Prostate gland (tissue), 2 donors: ENCODE data around the gene PLEKHH2.

Experiments used
- POLR2A ChIP-seq: fragments of 450-650 bp; IDR thresholded peaks from one replicate; pipeline ENCODE4 v1.6.1; 2016; ENCODE audit warnings: antibody characterized with exemption, mild to moderate bottlenecking
- TF ChIP-seq, protein P1 (sequence below), 4 experiments: fragments of 200-600 bp in 2 of 4; fragments of 450-650 bp in 2 of 4; sonication (generic) in 2 of 4; IDR thresholded peaks; 1 replicate in 3 of 4; 2 replicates in 1 of 4; pipeline ENCODE4 v1.5.1; 2016 to 2019; ENCODE audit warnings: antibody characterized with exemption in 4 of 4, mild to moderate bottlenecking in 2 of 4, moderate library complexity in 2 of 4

DNA sequence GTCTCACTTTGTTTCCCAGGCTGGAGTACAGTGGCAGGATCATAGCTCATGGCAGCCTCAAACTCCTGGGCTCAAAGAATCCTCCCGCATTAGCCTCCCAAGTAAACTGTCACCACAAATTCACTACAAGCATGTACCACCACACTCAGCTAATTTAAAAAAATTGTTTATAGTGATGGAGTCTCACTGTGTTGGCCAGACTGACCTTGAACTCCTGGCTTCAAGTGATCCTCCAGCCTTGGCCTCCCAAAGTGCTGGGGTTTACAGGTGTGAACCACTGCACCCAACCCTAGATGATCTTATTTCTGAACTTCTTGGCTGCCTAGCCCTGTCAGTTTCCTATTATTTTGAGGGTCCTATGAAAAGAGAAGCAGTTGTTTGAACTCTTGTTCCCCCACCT lies 151.6 kb downstream of the PLEKHH2 start:
- no peak for TF ChIP-seq POLR2A
- TF ChIP-seq, protein P1, sequence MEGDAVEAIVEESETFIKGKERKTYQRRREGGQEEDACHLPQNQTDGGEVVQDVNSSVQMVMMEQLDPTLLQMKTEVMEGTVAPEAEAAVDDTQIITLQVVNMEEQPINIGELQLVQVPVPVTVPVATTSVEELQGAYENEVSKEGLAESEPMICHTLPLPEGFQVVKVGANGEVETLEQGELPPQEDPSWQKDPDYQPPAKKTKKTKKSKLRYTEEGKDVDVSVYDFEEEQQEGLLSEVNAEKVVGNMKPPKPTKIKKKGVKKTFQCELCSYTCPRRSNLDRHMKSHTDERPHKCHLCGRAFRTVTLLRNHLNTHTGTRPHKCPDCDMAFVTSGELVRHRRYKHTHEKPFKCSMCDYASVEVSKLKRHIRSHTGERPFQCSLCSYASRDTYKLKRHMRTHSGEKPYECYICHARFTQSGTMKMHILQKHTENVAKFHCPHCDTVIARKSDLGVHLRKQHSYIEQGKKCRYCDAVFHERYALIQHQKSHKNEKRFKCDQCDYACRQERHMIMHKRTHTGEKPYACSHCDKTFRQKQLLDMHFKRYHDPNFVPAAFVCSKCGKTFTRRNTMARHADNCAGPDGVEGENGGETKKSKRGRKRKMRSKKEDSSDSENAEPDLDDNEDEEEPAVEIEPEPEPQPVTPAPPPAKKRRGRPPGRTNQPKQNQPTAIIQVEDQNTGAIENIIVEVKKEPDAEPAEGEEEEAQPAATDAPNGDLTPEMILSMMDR (IDR thresholded peaks at IDR 0.05) = no peak
